Pancreas (tissue), 10 donors: ENCODE data around the gene FOSB. TPM values are rescaled to one million over a fixed set of nuclear protein-coding genes. Genes with fewer than 3 reads are reported as not detected.
"Not testable (repeated sequence)": the region's sequence is repeated elsewhere in the genome, so short reads cannot be mapped to it uniquely, and the experiment has no call there.

Source experiments
- ATAC-seq, 4 donors: fragments of 200-7000 bp; cut with Tn5 transposase; one replicate each; pipeline versions ENCODE4 v1.8.0 to v1.9.1; 2020; ENCODE audit warnings: mild to moderate bottlenecking in 4 of 4, moderate library complexity in 4 of 4
- DNase-seq, 6 donors: peaks; one replicate each; pipeline ENCODE4 v3.0.0-alpha.2; 2020
- FAIRE-seq: peaks from 2 replicates; lab custom pipeline; 2012; peaks lifted over from hg19 to GRCh38; lab: Jason Lieb, UNC
- H3K27ac ChIP-seq, 4 donors: fragments of 200-600 bp; sonication (generic); 1 replicate in 3 of 4; 2 replicates in 1 of 4; pipeline versions ENCODE4 v1.5.0 to v1.8.0; 2020
- H3K27me3 ChIP-seq, 4 donors: fragments of 200-600 bp; one replicate each; pipeline ENCODE4 v1.8.0; 2021
- H3K36me3 ChIP-seq, 3 donors: fragments of 200-600 bp; sonication (generic) in 1 of 3; one replicate each; pipeline versions ENCODE4 v1.5.0 to v1.8.0; 2020 to 2021
- H3K4me1 ChIP-seq, 3 donors: fragments of 200-600 bp; one replicate each; pipeline ENCODE4 v1.8.0; 2021
- H3K4me3 ChIP-seq, 4 donors: fragments of 200-600 bp; sonication (generic) in 2 of 4; one replicate each; pipeline versions ENCODE4 v1.5.0 to v1.8.0; 2020 to 2021
- H3K9me3 ChIP-seq, 4 donors: fragments of 200-600 bp; one replicate each; pipeline ENCODE4 v1.8.0; 2021
- WGBS, 2 donors: extraction: QIAGEN DNeasy Blood & Tissue Kit; methylation state at CpG; one replicate each; pipeline ENCODE4 v1.1.7; 2013; 5-methylcytosine and 5-hydroxymethylcytosine counted together
- intact Hi-C, 3 donors: fragments of 100-400 bp; cut with DNase I; formaldehyde crosslinking; loops; one replicate each; pipeline versions ENCODE4 v1.11.1 to v1.14.2; 2022
- polyA plus RNA-seq, 2 donors: library from polyadenylated mRNA; stranded (reverse); fragments of 200-250 nt; gene quantifications; one replicate each; pipeline ENCODE4 v1.2.3, GENCODE V29; 2013
- total RNA-seq, 6 donors: library from RNA; stranded (reverse); fragmentation: NEBNext Ultra II Directional in 4 of 6; extraction: Animal tissue kit (Norgen Biotek cat#: 25700) in 4 of 6; gene quantifications; one replicate each; pipeline versions ENCODE4 v1.2.1 to v1.2.4, GENCODE V29; 2021 to 2023
- TF ChIP-seq, protein P1 (sequence below), 4 donors: fragments of 200-600 bp; sonication (generic) in 3 of 4; IDR thresholded peaks; one replicate each; pipeline versions ENCODE4 v1.5.0 to v1.8.0; 2021; ENCODE audit warnings: antibody characterized with exemption in 4 of 4
- donor health status: healthy with polysubstance abuse.
- donor health status: DM: no; HTN: no; CAD: no; lungs with moderate emphysema.
- donor health status: DM: no; HTN: no; CAD: no.
- donor health status: control.
- donor health status: control.
- donor health status: Bipolar disorder and iron deficiency.
- donor health status: DM: yes; HTN: yes; CAD: no.
- donor health status: DM: no; HTN: no; CAD: no.
- donor health status: DM: no; HTN: no; CAD: no.
- donor health status: DM: yes; HTN: yes; CAD: no.

Gene FOSB
- total and polyA plus RNA-seq, 8 donors: 0.79 to 21.6 (median 6.2) TPM

DNA sequence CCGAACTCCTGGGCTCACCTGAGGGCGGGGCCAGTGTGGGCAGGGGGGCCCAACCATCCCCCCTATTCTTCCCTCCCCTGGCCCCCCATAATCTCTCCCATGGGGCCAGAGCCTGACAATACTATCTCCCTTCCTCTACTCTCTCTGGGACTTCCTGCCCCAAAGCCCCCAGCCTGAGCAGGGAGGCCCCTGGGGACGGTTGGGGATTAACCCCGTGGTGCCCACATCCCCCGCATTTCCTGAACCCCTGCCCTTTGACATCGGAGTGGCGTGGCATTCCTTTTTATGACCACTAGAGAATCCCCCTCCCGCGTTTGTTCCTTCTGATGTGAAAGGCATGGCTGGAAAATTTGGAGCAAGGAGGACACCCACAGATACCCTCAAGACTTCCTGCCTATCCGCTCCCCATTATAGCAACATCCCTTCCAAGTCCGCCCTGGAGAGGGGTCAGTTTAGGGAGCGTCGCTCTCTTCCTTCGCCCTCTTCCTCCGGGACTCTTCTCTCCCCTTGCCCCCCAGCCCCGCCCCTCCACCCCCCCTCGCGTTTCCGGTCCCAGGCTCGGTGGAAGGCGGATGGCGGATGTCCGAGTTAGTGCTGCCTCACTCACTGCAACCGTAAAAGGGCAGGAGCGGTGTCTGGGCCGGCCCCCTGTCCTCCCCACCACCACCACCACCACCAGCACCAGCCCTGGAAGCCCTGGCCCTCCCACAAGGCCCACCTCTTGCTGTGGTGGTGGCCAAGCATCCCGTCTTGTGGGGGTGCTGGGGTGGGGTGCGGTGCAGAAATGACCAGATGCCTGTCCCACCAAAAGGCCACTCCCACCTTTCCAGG lies 41.3 kb downstream of the FOSB start:
- Histone ChIP-seq H3K9me3 (no peaks in the 10 kb centered on the region), H3K4me3 (peak overlapping the region; percentile 66 to 99 (median 84)), H3K27ac (peak overlapping the region; percentile 87 to 94 (median 91)), H3K4me1 (peaks cover 8 to 13% (median 9%) of the 10 kb centered on the region in 3 donors), H3K27me3 (no peaks in the 10 kb centered on the region), H3K36me3 (no peaks in the 10 kb centered on the region)
- intact Hi-C loops: no loop called here
- 3 to 5% methylated on average over 21 to 28 of the region's 28 CpGs for WGBS, 2 donors
- TF ChIP-seq, protein P1, sequence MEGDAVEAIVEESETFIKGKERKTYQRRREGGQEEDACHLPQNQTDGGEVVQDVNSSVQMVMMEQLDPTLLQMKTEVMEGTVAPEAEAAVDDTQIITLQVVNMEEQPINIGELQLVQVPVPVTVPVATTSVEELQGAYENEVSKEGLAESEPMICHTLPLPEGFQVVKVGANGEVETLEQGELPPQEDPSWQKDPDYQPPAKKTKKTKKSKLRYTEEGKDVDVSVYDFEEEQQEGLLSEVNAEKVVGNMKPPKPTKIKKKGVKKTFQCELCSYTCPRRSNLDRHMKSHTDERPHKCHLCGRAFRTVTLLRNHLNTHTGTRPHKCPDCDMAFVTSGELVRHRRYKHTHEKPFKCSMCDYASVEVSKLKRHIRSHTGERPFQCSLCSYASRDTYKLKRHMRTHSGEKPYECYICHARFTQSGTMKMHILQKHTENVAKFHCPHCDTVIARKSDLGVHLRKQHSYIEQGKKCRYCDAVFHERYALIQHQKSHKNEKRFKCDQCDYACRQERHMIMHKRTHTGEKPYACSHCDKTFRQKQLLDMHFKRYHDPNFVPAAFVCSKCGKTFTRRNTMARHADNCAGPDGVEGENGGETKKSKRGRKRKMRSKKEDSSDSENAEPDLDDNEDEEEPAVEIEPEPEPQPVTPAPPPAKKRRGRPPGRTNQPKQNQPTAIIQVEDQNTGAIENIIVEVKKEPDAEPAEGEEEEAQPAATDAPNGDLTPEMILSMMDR (IDR thresholded peaks at IDR 0.05): no peak
- peak in 3 of 4 donors; percentile 14 to 41 (median 24) for ATAC-seq
- FAIRE-seq: no peak
- DNase-seq: peak; percentile 56 to 86 (median 66)

DNA sequence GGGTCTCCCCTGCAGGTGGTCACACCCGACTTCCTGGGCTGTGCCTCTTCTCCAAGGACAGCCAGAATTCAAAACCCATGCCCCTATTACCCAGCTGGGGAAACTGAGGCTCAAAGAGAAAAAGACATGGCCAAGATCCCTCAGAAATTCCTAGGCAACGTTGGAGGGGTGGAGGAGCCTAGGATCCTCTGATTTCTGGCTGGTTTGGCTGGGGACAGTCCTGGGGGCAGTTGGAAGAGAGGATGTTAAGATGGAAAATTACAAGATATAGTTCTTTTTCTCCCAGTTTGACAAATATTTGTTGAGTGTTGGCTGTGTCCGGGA lies 41.9 kb downstream of the FOSB start:
- Histone ChIP-seq H3K9me3 (no peaks in the 10 kb centered on the region), H3K27me3 (no peaks in the 10 kb centered on the region), H3K4me3 (peak overlapping the region in 3 of 4 donors; percentile 70 to 99 (median 99)), H3K4me1 (peaks cover 14 to 19% (median 15%) of the 10 kb centered on the region in 3 donors), H3K27ac (peak overlapping the region in 3 of 4 donors; percentile 5 to 94 (median 92)), H3K36me3 (no peaks in the 10 kb centered on the region)
- DNase-seq: no peak
- 11% methylated on average over 3 of the region's 3 CpGs for WGBS, 2 donors
- no peak for FAIRE-seq
- ATAC-seq: no peak
- TF ChIP-seq, protein P1 (IDR thresholded peaks at IDR 0.05): no peak
- intact Hi-C loops: no loop called here

DNA sequence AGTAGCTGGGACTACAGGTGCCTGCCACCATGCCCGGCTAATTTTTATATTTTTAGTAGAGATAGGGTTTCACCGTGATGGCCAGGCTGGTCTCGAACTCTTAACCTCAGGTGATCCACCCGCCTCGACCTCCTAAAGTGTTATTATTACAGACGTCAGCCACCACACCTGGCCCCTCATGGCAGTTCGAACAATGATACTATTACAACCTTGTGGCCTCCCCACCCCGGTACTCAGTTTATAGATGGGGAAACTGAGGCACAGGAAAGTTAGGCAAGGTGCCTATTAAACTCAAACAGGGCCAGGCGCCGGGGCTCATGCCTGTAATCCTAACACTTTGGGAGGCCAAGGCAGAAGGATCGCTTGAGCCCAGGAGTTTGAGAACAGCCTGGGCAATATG lies 42.6 kb downstream of the FOSB start:
- DNase-seq, H3K9me3 ChIP-seq, intact Hi-C loops, H3K27ac ChIP-seq, ATAC-seq, H3K27me3 ChIP-seq, FAIRE-seq, H3K36me3 ChIP-seq: not testable (repeated sequence)
- Histone ChIP-seq H3K4me3 (peak overlapping the region in 1 of 4 donors; percentile 99), H3K4me1 (peaks cover 16 to 24% (median 17%) of the 10 kb centered on the region in 3 donors)
- 84 to 91% methylated on average over 11 of the region's 11 CpGs for WGBS, 2 donors

GRCh38 chr19:45511074-45511473 lies 43.3 kb downstream of the FOSB start:
- peaks cover 9 to 21% (median 17%) of the 10 kb centered on the region in 3 donors for H3K4me1 ChIP-seq

GRCh38 chr19:45512881-45513483 lies 45.2 kb downstream of the FOSB start:
- TF ChIP-seq, protein P1 (IDR thresholded peaks at IDR 0.05): no peak

More at GRCh38 chr19:45511074-45511473, 43.3 kb downstream of the FOSB start:
- DNase-seq: no peak
- Histone ChIP-seq H3K4me3 (no peak overlapping the region), H3K36me3 (no peaks in the 10 kb centered on the region), H3K9me3 (no peaks in the 10 kb centered on the region), H3K27ac (no peak overlapping the region), H3K27me3 (no peaks in the 10 kb centered on the region)
- TF ChIP-seq, protein P1 (IDR thresholded peaks at IDR 0.05): no peak
- WGBS, 2 donors: 90 to 92% methylated on average over 5 of the region's 5 CpGs
- intact Hi-C loops: no loop called here
- no peak for ATAC-seq
- FAIRE-seq: no peak

More at GRCh38 chr19:45512881-45513483, 45.2 kb downstream of the FOSB start:
- H3K27ac ChIP-seq: no peak overlapping the region
- DNase-seq: no peak
- ATAC-seq: no peak
- peaks cover 8 to 21% (median 17%) of the 10 kb centered on the region in 3 donors for H3K4me1 ChIP-seq
- no peak overlapping the region for H3K4me3 ChIP-seq
- H3K27me3 ChIP-seq: no peaks in the 10 kb centered on the region
- intact Hi-C loops: no loop called here
- no peak for FAIRE-seq
- peaks cover 0 to 2% (median 0%) of the 10 kb centered on the region in 3 donors for H3K36me3 ChIP-seq
- H3K9me3 ChIP-seq: no peaks in the 10 kb centered on the region
- 87 to 88% methylated on average over 6 of the region's 6 CpGs for WGBS, 2 donors
